ENCODE measurements around the gene TAF11L12.
"Not testable (repeated sequence)": the region's sequence is repeated elsewhere in the genome, so short reads cannot be mapped to it uniquely, and the experiment has no call there.

TAF11L12 gene

GRCh38 chr5:17610092-17610491 lies at the start of gene TAF11L12:
TSS of gene TAF11L12 (plus strand) at chr5:17610392.
- intact Hi-C loops (cut with DNase I) = not testable (repeated sequence)

GRCh38 chr5:17585658-17586057 lies 24.5 kb upstream of the TAF11L12 start, which contains the start of gene TAF11L7:
TSS of gene TAF11L7 (minus strand) at chr5:17585758.
- intact Hi-C loops (cut with DNase I); DNase-seq: not testable (repeated sequence)

More at GRCh38 chr5:17610092-17610491, at the start of gene TAF11L12:
- not testable (repeated sequence) for DNase-seq

GRCh38 chr5:17590860-17591259 lies 19.3 kb upstream of the TAF11L12 start, which contains the start of gene TAF11L8:
TSS of gene TAF11L8 (minus strand) at chr5:17590960.
- intact Hi-C loops (cut with DNase I); DNase-seq: not testable (repeated sequence)

- intact Hi-C loops (cut with DNase I) = not testable (repeated sequence)
Measured at GRCh38 chr5:17594255-17594654, 15.9 kb upstream of the TAF11L12 start, which contains the start of gene TAF11L9. TSS of gene TAF11L9 (minus strand) at chr5:17594394.

GRCh38 chr5:17597728-17598127 lies 12.5 kb upstream of the TAF11L12 start, which contains the start of gene TAF11L10:
TSS of gene TAF11L10 (minus strand) at chr5:17597828.
- intact Hi-C loops (cut with DNase I); DNase-seq: not testable (repeated sequence)

More at GRCh38 chr5:17594255-17594654, 15.9 kb upstream of the TAF11L12 start, which contains the start of gene TAF11L9:
- peak in 1 of 10 donors; percentile 84 for DNase-seq

GRCh38 chr5:17603880-17604279 lies 6.3 kb upstream of the TAF11L12 start, which contains the start of gene TAF11L11:
TSS of gene TAF11L11 (plus strand) at chr5:17604183.
- DNase-seq; intact Hi-C loops (cut with DNase I): not testable (repeated sequence)

- intact Hi-C loops (cut with DNase I) = no loop called here
- no peak for DNase-seq
Measured at GRCh38 chr5:17604951-17605350, 5.2 kb upstream of the TAF11L12 start.

- intact Hi-C loops (cut with DNase I); DNase-seq: not testable (repeated sequence)
Measured at GRCh38 chr5:17607461-17607860, 2.7 kb upstream of the TAF11L12 start.

- peak in 1 of 10 donors; percentile 62 for DNase-seq
- intact Hi-C loops (cut with DNase I) = no loop called here
Measured at GRCh38 chr5:17614872-17615605, 4.8 kb downstream of the TAF11L12 start.

- no peak for DNase-seq
- intact Hi-C loops (cut with DNase I) = no loop called here
Measured at GRCh38 chr5:17619354-17619753, 9.2 kb downstream of the TAF11L12 start.

GRCh38 chr5:17620627-17621026 lies 10.4 kb downstream of the TAF11L12 start:
- DNase-seq = peak in 2 of 10 donors; percentile 55 to 72
- intact Hi-C loops (cut with DNase I) = no loop called here

- peak in 1 of 10 donors; percentile 80 for DNase-seq
Measured at GRCh38 chr5:17625686-17626085, 15.5 kb downstream of the TAF11L12 start.

GRCh38 chr5:17631788-17632187 lies 21.6 kb downstream of the TAF11L12 start, which contains the start of gene TAF11L13:
TSS of gene TAF11L13 (plus strand) at chr5:17632088.
- intact Hi-C loops (cut with DNase I); DNase-seq: not testable (repeated sequence)

More at GRCh38 chr5:17625686-17626085, 15.5 kb downstream of the TAF11L12 start:
- intact Hi-C loops (cut with DNase I) = no loop called here

- no peak for DNase-seq
- intact Hi-C loops (cut with DNase I) = no loop called here
Measured at GRCh38 chr5:17634160-17634559, 24.0 kb downstream of the TAF11L12 start, which contains the start of gene TAF11L14. TSS of gene TAF11L14 (plus strand) at chr5:17634460.

- DNase-seq = peak in 2 of 10 donors; percentile 50 to 57
- intact Hi-C loops (cut with DNase I) = not testable (repeated sequence)
Measured at GRCh38 chr5:17649232-17649631, 39.0 kb downstream of the TAF11L12 start.

GRCh38 chr5:17655201-17655759 lies 45.1 kb downstream of the TAF11L12 start:
- intact Hi-C loops (cut with DNase I) = not testable (repeated sequence)
- peak in 1 of 10 donors; percentile 70 for DNase-seq

- no peak for DNase-seq
- intact Hi-C loops (cut with DNase I) = no loop called here
Measured at GRCh38 chr5:17655921-17656320, 45.7 kb downstream of the TAF11L12 start.
